ENCODE data around the gene CDC14C. TPM values are rescaled to one million over a fixed set of nuclear protein-coding genes. Genes with fewer than 3 reads are reported as not detected.

The CDC14C gene
- total RNA-seq, 4 donors from 2014 or later: not detected

DNA sequence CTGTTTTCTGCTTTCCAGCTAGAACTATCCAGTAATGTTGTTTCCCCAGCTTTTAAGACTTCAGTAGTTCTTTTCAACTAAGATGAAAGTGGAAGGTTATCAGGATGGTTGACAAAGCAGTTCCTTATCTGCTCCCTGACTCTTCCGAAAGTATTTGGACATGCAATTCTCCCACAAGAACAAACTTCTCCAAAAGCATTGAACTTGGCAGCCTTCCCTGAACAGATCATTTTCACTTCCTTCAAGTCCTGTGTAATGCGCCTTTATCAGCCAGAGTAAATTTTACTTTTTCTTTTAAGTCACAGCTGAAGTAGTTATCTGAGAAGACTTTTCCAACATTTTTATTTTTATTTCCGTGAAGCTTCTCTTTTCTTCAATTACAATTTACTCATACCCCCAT is 39.7 kb downstream of the CDC14C start:
- no peak overlapping the region for H3K27ac ChIP-seq
- H3K9me3 ChIP-seq: no peaks in the 10 kb centered on the region
- intact Hi-C loops (cut with DNase I; ENCODE audit: low total_unique reads) (no loop called here), in situ Hi-C loops (cut with MboI; ENCODE audit: low pct_ligation_motif_present in 1 of 4, low pct_unique_long_range_greater_than_20kb in 1 of 4, low sequenced_read_pairs in 3 of 4) (no loop called here)
- H3K27me3 ChIP-seq: no peaks in the 10 kb centered on the region
- WGBS, 2 donors (ENCODE audit: low coverage in 1 of 2): 33 to 35% methylated on average over 3 of the region's 3 CpGs
- H3K4me3 ChIP-seq: no peak overlapping the region
- TF ChIP-seq POLR2A (IDR thresholded peaks at IDR 0.05) (no peak), EP300 (IDR thresholded peaks at IDR 0.05; ENCODE audit: low read depth) (no peak), CTCF (IDR thresholded peaks at IDR 0.05) (no peak), POLR2AphosphoS5 (IDR thresholded peaks at IDR 0.05) (no peak)
- no peaks in the 10 kb centered on the region for H3K36me3 ChIP-seq
- DNase-seq: no peak
- no peaks in the 10 kb centered on the region for H3K4me1 ChIP-seq

GRCh38 chr7:48971173-48971572 is 46.8 kb downstream of the CDC14C start:
- Histone ChIP-seq H3K36me3 (no peaks in the 10 kb centered on the region), H3K4me1 (no peaks in the 10 kb centered on the region), H3K4me3 (no peak overlapping the region), H3K27ac (no peak overlapping the region), H3K27me3 (no peaks in the 10 kb centered on the region), H3K9me3 (peaks cover 0 to 5% of the 10 kb centered on the region in 2 donors)
- 69 to 70% methylated on average over 1 of the region's 1 CpG for WGBS, 2 donors (ENCODE audit: low coverage in 1 of 2)
- in situ Hi-C loops (cut with MboI; ENCODE audit: low pct_ligation_motif_present in 1 of 4, low pct_unique_long_range_greater_than_20kb in 1 of 4, low sequenced_read_pairs in 3 of 4) (no loop called here), intact Hi-C loops (cut with DNase I; ENCODE audit: low total_unique reads) (no loop called here)
- no peak for DNase-seq
- TF ChIP-seq EP300 (IDR thresholded peaks at IDR 0.05; ENCODE audit: low read depth): no peak
- TF ChIP-seq POLR2A (IDR thresholded peaks at IDR 0.05): no peak
- TF ChIP-seq CTCF (IDR thresholded peaks at IDR 0.05): no peak
- TF ChIP-seq POLR2AphosphoS5 (IDR thresholded peaks at IDR 0.05): no peak

GRCh38 chr7:48976253-48976652 is 51.9 kb downstream of the CDC14C start:
- no peaks in the 10 kb centered on the region for H3K9me3 ChIP-seq
- 69 to 82% methylated on average over 4 to 5 of the region's 5 CpGs for WGBS, 2 donors (ENCODE audit: low coverage in 1 of 2)
- no peaks in the 10 kb centered on the region for H3K4me1 ChIP-seq
- H3K36me3 ChIP-seq: no peaks in the 10 kb centered on the region
- in situ Hi-C loops (cut with MboI; ENCODE audit: low pct_ligation_motif_present in 1 of 4, low pct_unique_long_range_greater_than_20kb in 1 of 4, low sequenced_read_pairs in 3 of 4) (no loop called here), intact Hi-C loops (cut with DNase I; ENCODE audit: low total_unique reads) (no loop called here)
- TF ChIP-seq CTCF (IDR thresholded peaks at IDR 0.05): no peak
- no peak for TF ChIP-seq POLR2A (IDR thresholded peaks at IDR 0.05)
- TF ChIP-seq POLR2AphosphoS5 (IDR thresholded peaks at IDR 0.05): no peak
- no peak for TF ChIP-seq EP300 (IDR thresholded peaks at IDR 0.05; ENCODE audit: low read depth)
- no peak overlapping the region for H3K27ac ChIP-seq
- no peaks in the 10 kb centered on the region for H3K27me3 ChIP-seq
- no peak overlapping the region for H3K4me3 ChIP-seq
- no peak for DNase-seq

DNA sequence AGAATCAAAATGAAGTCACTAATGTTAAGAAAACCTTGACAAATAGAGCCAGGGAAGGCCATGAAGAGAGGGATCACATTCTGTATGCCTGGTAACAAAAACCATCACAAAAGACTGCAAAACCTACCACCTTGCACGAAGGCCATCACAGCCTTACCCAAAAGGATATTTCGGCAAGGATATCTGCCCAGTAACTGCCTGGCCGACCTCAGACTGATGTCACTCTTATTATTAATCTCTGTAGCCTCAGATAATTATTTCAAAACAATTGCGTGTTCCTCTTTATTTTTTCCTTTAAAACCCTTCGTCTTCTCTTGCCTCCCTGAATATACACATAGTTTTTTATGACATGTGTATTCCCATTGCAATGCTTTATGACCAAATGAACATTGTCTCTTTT is 52.5 kb downstream of the CDC14C start:
- H3K27me3 ChIP-seq: no peaks in the 10 kb centered on the region
- no peaks in the 10 kb centered on the region for H3K9me3 ChIP-seq
- in situ Hi-C loops (cut with MboI; ENCODE audit: low pct_ligation_motif_present in 1 of 4, low pct_unique_long_range_greater_than_20kb in 1 of 4, low sequenced_read_pairs in 3 of 4) (no loop called here), intact Hi-C loops (cut with DNase I; ENCODE audit: low total_unique reads) (no loop called here)
- H3K36me3 ChIP-seq: no peaks in the 10 kb centered on the region
- H3K4me3 ChIP-seq: no peak overlapping the region
- no peak overlapping the region for H3K27ac ChIP-seq
- DNase-seq: no peak
- H3K4me1 ChIP-seq: no peaks in the 10 kb centered on the region
- 59 to 64% methylated on average over 5 of the region's 5 CpGs for WGBS, 2 donors (ENCODE audit: low coverage in 1 of 2)
- no peak for TF ChIP-seq POLR2AphosphoS5 (IDR thresholded peaks at IDR 0.05)
- no peak for TF ChIP-seq EP300 (IDR thresholded peaks at IDR 0.05; ENCODE audit: low read depth)
- no peak for TF ChIP-seq CTCF (IDR thresholded peaks at IDR 0.05)
- TF ChIP-seq POLR2A (IDR thresholded peaks at IDR 0.05): no peak
